Stimulated activated CD8-positive, alpha-beta memory T cell treated with anti-CD3 and anti-CD28 coated beads, Interleukin-2, amount 100 ng/mL, for 1 hour (primary cell): Measurements from ENCODE around the gene LRBA.
"Not testable (repeated sequence)": the region's sequence is repeated elsewhere in the genome, so short reads cannot be mapped to it uniquely, and the experiment has no call there.

Source experiments
- DNase-seq, 2 donors: peaks; one replicate each; pipeline ENCODE4 v3.0.0-alpha.2; 2020; ENCODE audit warnings: low read depth in 2 of 2

Gene LRBA

GRCh38 chr4:150423503-150423902 is 591.6 kb downstream of the LRBA start:
- DNase-seq, result no peak

DNA sequence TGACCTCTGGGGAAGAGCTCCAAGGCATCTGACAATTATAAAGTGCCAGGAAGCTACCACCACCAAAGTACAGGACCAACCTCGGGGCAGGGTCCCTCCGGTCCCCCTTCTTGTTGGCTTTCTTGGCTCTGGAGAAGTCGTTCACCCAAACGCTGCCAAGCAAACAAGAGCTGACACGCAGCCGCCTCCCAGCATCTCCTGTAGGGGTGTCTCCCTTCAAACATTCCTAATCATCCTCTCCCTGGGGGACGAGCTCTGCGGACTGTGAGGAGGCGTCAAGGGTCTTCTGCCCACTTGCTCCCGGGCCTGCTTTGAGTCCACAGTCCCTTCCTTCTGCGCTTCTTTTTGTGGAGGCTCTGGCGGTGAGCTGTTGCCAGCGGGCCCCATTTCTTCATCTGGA is 592.0 kb downstream of the LRBA start:
- DNase-seq, result no peak

DNA sequence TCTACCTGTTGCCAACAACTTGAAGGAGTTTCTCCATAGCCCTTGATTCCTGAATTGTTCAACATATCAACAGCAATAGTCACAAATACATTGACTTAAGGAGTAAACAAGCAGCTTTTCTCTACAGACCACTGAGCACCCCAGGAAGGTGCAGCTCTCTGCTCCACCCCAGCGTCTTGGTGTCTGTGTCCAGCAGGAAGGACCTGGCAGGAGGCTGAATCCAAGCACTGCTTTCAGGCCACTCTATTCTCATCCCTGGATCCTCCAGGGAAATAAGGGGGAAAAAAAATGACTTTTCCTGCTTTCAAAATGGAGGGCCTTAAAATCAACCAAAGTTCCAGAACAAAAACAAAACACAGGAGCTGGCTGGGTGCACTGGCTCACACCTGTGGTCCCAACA is 593.5 kb downstream of the LRBA start:
- DNase-seq, result no peak

DNA sequence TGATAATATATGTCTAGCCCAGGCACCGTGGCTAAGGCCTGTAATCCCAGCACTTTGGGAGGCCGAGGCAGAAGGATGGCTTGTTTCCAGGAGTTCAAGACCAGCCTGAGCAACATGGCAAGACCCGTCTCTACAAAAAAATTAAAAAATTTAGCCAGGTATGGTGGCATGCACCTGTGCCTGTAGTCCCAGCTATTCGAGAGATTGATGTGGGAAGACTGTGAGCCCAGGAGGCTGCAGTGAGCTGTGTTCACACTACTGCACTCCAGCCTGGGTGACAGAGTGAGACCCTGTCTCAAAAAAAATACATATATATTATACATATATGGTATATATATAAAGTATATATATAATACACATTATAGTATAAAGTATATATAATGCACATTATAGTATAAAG is 595.1 kb downstream of the LRBA start:
- no peak for DNase-seq

GRCh38 chr4:150418757-150419410 is 596.2 kb downstream of the LRBA start:
- no peak for DNase-seq

GRCh38 chr4:150415213-150415612 is 599.9 kb downstream of the LRBA start:
- no peak for DNase-seq

GRCh38 chr4:150411520-150411919 is 603.6 kb downstream of the LRBA start:
- no peak for DNase-seq

DNA sequence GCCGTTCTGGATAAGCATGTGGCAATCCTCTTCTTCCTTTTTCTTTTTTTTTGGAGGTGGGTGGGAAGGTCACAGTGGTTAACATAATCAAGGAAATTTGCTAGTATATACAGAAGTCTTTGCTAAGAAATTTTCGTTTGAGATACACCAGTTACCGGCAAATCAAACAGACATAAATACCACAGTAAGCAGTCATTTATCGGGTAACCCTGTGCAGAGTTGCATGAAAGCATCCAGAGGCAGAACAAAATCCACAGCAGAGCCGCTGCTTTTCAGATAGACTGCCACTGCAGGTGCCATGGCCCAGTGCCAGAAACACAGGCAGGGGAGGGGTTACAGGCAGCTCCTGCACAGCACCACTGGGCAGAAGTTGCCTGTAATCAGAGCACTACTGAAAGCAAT is 612.2 kb downstream of the LRBA start:
- DNase-seq, result no peak

DNA sequence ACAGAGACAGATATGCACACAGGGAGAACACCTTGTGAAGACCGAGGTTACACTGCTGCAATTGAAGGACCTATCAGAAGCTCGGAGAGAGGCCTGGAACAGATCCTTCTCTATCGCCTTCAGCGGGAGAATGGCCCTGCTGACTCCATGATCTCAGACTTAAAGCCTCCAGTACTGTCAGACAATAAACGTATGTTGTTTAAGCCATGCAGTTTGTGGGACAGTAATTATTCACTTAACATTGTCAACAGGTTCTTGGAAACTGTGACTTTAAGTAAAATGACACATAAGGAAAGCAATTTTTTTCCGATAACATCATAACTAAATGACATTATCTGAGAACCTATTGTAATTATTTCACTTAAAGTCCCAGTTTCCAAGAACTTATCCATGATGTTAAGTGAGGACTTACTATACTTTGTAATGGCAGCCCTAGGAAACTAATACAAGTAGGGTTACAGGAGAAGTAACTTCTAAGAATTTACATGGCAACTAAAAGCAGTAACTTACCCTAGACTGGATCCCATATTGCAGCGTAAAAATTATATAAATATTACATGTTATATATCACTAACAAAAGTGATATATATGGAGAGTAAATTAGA is 613.9 kb downstream of the LRBA start:
- DNase-seq, result no peak

- DNase-seq, result no peak
Measured at GRCh38 chr4:150395872-150396271, 619.2 kb downstream of the LRBA start.

DNA sequence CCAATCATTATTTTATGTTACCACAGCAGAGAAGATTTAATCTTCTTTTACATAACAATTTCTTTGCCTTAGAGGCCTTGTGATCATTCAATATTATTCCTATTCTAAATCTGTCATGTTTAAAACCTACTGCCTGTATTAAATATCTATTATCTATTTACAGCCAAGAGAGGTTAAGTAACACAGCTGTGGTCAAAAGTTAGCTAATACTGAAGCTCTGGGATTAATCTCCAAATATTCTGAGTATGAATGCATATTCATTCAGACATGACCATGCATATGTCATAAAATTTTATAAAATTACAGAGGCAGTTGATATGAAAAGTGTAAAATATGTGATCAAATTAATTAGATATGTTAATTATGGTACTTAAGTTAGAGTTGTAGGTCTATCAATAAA is 621.0 kb downstream of the LRBA start:
- DNase-seq, result no peak

GRCh38 chr4:150391052-150391451 is 624.0 kb downstream of the LRBA start:
- no peak for DNase-seq

- DNase-seq, result no peak
Measured at GRCh38 chr4:150390531-150390910, 624.6 kb downstream of the LRBA start.

GRCh38 chr4:150389896-150390530 is 625.1 kb downstream of the LRBA start:
- DNase-seq, result no peak

DNA sequence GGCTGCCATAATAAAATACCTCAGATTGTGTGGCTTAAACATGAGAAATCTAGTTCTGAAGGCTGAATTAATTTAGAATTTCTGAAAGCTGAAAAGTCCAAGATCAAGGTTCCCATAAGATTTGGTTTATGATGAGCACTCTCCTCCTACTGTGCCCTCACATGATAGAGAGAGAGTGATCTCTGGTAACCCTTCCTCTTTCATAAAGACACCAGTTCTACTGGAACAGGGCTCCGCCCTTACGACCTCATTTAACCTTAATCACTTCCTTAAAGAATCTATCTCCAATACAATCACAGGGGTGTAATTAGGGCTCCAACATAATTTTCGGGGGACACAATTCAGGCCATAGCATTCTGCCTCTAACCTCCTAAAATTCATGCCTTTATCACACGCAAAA is 627.1 kb downstream of the LRBA start:
- DNase-seq, result no peak

DNA sequence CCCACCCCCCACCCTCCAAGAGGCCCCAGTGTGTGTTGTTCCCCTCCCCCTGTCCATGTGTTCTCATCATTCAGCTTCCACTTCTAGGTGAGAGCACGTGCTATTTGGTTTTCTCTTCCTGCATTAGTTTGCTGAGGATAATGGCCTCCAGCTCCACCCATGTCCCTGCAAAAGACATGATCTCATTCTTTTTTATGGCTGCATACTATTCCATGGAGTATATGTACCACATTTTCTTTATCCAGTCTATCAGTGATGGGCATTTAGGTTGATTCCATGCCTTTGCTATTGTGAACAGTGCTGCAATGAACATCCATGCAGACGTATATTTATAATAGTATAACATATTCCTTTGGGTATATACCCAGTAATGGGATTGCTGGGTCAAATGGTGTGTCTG is 628.7 kb downstream of the LRBA start:
- not testable (repeated sequence) for DNase-seq

DNA sequence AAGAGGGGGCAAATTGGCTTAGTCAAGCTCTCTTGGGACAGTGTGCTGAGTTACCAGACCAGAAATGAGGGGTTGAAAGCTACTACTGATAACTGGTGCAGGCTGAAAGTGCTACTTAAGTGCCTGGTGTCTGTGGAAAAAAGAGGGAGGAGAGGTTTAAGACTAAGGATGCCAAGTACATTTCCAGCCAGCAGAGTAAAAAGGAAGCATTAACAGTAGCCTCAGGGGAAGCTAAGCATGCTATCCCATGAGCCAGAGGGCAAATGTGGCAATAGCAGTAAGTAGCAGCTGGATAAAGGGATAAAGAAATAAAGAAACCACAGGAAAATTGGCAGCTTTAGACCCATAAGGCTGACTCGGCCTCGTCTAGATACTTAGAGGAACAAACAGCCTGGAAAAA is 629.5 kb downstream of the LRBA start:
- no peak for DNase-seq

- DNase-seq, result no peak
Measured at GRCh38 chr4:150384249-150384648, 630.8 kb downstream of the LRBA start.

DNA sequence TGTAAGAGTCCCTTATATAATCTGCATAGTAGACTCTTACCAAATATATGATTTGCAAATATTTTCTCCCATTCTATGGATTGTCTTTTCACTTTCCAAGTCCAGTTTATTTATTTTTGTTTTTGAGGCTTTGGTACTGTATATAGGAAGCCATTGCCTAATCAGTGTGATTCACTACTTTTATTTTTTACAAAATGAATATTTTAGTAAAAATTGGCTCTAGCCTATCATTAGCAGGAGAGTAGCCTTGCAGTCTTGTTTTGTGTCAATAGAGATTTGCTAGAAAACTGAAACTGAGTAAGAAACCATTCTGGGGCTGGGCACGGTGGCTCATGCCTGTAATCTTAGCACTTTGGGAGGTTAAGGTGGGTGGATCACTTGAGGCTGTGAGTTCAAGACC is 633.1 kb downstream of the LRBA start:
- no peak for DNase-seq

DNA sequence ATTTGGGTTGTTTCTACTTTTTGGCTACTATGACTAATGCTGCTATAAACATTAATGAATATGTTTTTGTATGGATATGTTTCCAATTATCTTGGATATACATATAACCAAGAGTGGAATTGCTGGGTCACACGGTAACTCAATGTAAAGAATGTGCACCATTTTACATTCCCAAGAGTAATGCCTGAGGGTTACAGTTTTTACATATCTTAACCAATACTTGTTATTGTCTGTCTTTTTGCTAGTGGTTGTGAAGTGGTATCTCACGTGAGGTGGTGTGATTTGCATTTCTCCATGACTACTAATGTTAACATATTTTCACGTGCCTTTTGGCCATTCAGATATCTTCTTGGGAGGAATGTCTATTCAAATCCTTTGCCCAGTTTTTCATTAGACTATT is 633.5 kb downstream of the LRBA start:
- DNase-seq, result no peak

DNA sequence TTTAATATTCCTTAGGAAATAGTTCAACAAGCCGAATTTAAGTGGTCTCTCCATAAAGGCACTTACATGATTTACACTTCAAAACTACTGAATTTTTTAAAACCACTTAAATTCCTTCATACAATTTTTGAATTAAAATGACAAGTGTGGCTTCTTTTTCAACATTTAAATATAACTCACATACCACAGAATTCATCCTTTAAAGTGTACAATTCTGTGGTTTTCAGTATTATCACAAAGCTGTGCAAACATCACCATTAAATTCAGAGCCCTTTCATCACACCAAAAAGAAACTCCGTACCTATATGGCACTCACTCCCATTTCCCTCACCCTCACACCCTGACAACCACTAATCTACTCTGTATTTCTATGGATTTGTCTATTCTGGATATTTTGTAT is 634.0 kb downstream of the LRBA start:
- DNase-seq, result no peak

GRCh38 chr4:150379454-150379853 is 635.6 kb downstream of the LRBA start:
- DNase-seq, result no peak

DNA sequence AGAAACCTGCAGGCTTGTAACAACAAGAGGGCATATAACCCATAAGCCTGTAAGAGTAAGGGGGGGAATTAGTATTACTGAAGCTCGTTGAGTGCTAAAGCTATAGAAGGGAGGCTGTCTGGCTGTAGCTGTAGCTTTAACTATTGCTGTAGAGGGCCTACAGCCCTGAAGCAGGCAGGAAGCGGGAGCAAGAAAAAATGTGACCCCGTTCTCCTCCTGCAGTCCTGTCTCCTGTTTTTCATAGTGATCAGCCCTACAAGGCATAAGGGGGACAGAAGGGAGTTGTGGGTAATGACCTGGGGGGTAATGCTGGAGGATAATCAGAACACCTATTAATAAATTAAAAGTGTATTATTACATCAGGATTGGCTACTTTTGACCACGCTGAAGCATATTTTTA is 640.1 kb downstream of the LRBA start:
- no peak for DNase-seq

DNA sequence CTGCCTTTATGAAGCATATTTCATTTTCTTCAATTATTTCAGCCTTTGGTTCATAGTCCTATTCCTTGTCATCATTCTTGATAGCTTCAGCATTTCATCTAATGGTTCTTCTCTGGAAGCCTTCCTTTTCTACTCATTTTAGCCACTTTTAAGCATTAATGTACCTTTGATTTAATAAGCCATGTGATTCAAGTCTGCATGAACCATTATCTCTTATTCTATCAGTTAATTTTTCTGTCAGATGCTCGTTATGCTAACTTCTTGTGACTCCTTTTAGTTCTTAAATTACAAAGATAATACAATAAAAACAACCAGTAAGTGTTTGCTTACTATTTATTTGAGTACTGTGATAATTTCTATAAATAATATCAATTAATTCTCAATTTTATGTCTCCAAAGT is 643.2 kb downstream of the LRBA start:
- DNase-seq, result no peak
